ES-I3 (cell line): ENCODE results near the gene XRCC3.

Source experiments
- H3K36me3 ChIP-seq: 2 replicates; pipeline ENCODE4 v1.6.1; 2013; ENCODE audit warnings: mild to moderate bottlenecking, low read length, control low read depth, moderate library complexity; ENCODE audit not compliant: insufficient read depth
- H3K4me1 ChIP-seq: 2 replicates; pipeline ENCODE4 v1.6.1; 2013; ENCODE audit warnings: mild to moderate bottlenecking, control low read depth, low read length; ENCODE audit not compliant: insufficient read depth
- H3K9ac ChIP-seq: 2 replicates; pipeline ENCODE4 v1.6.1; 2013; ENCODE audit warnings: low read depth, mild to moderate bottlenecking, low read length, moderate library complexity
- H3K9me3 ChIP-seq: 2 replicates; pipeline ENCODE4 v1.6.1; 2013; ENCODE audit warnings: mild to moderate bottlenecking, low read length, moderate library complexity; ENCODE audit not compliant: control insufficient read depth, insufficient read depth

Gene XRCC3

GRCh38 chr14:103710771-103711377 lies 4.4 kb downstream of the XRCC3 start:
- Histone ChIP-seq H3K9me3 (no peaks in the 10 kb centered on the region), H3K4me1 (peaks cover 9% of the 10 kb centered on the region; the same call in 1 of the 2 replicates), H3K9ac (no peak overlapping the region), H3K36me3 (peaks cover 7% of the 10 kb centered on the region; the same call in 1 of the 2 replicates)

GRCh38 chr14:103709814-103710213 lies 5.4 kb downstream of the XRCC3 start:
- peaks cover 8% of the 10 kb centered on the region; the same call in 1 of the 2 replicates for H3K36me3 ChIP-seq
- H3K4me1 ChIP-seq: peaks cover 9% of the 10 kb centered on the region; the same call in 1 of the 2 replicates
- H3K9ac ChIP-seq: no peak overlapping the region
- H3K9me3 ChIP-seq: no peaks in the 10 kb centered on the region

- H3K4me1 ChIP-seq: peaks cover 9% of the 10 kb centered on the region; the same call in 1 of the 2 replicates
- peaks cover 8% of the 10 kb centered on the region; the same call in 1 of the 2 replicates for H3K36me3 ChIP-seq
- H3K9me3 ChIP-seq: no peaks in the 10 kb centered on the region
- no peak overlapping the region for H3K9ac ChIP-seq
Measured at GRCh38 chr14:103708750-103709187, 6.5 kb downstream of the XRCC3 start.

GRCh38 chr14:103707329-103708263 lies 7.7 kb downstream of the XRCC3 start:
- H3K36me3 ChIP-seq: peaks cover 8% of the 10 kb centered on the region; the same call in 1 of the 2 replicates
- H3K4me1 ChIP-seq: peaks cover 9% of the 10 kb centered on the region; the same call in 1 of the 2 replicates

GRCh38 chr14:103706551-103707328 lies 8.5 kb downstream of the XRCC3 start:
- H3K4me1 ChIP-seq: peaks cover 9% of the 10 kb centered on the region; the same call in 1 of the 2 replicates
- H3K9me3 ChIP-seq: no peaks in the 10 kb centered on the region
- H3K36me3 ChIP-seq: peaks cover 8% of the 10 kb centered on the region; the same call in 1 of the 2 replicates
- no peak overlapping the region for H3K9ac ChIP-seq

More at GRCh38 chr14:103707329-103708263, 7.7 kb downstream of the XRCC3 start:
- Histone ChIP-seq H3K9ac (no peak overlapping the region), H3K9me3 (no peaks in the 10 kb centered on the region)

GRCh38 chr14:103705504-103706284 lies 9.6 kb downstream of the XRCC3 start:
- peaks cover 8% of the 10 kb centered on the region; the same call in 1 of the 2 replicates for H3K36me3 ChIP-seq

GRCh38 chr14:103705118-103705503 lies 10.1 kb downstream of the XRCC3 start:
- Histone ChIP-seq H3K9ac (no peak overlapping the region), H3K36me3 (peaks cover 8% of the 10 kb centered on the region; the same call in 1 of the 2 replicates), H3K9me3 (no peaks in the 10 kb centered on the region), H3K4me1 (no peaks in the 10 kb centered on the region)

More at GRCh38 chr14:103705504-103706284, 9.6 kb downstream of the XRCC3 start:
- no peaks in the 10 kb centered on the region for H3K9me3 ChIP-seq
- no peak overlapping the region for H3K9ac ChIP-seq
- 0 out of 2 replicates have a peak, but pooled peaks cover 2% of the 10 kb centered on the region for H3K4me1 ChIP-seq

- no peaks in the 10 kb centered on the region for H3K9me3 ChIP-seq
- peaks cover 8% of the 10 kb centered on the region; the same call in 1 of the 2 replicates for H3K36me3 ChIP-seq
- H3K4me1 ChIP-seq: no peaks in the 10 kb centered on the region
- H3K9ac ChIP-seq: no peak overlapping the region
Measured at GRCh38 chr14:103704708-103705107, 10.5 kb downstream of the XRCC3 start.

GRCh38 chr14:103703433-103704385 lies 11.5 kb downstream of the XRCC3 start:
- H3K36me3 ChIP-seq: peaks cover 8% of the 10 kb centered on the region; the same call in 1 of the 2 replicates
- no peak overlapping the region for H3K9ac ChIP-seq
- H3K4me1 ChIP-seq: no peaks in the 10 kb centered on the region
- no peaks in the 10 kb centered on the region for H3K9me3 ChIP-seq

- no peaks in the 10 kb centered on the region for H3K9me3 ChIP-seq
- H3K36me3 ChIP-seq: peaks cover 10% of the 10 kb centered on the region; the same call in 1 of the 2 replicates
- no peak overlapping the region for H3K9ac ChIP-seq
- H3K4me1 ChIP-seq: no peaks in the 10 kb centered on the region
Measured at GRCh38 chr14:103702497-103703432, 12.5 kb downstream of the XRCC3 start.

GRCh38 chr14:103702095-103702494 lies 13.2 kb downstream of the XRCC3 start:
- Histone ChIP-seq H3K9ac (no peak overlapping the region), H3K36me3 (peaks cover 10% of the 10 kb centered on the region; the same call in 1 of the 2 replicates), H3K9me3 (no peaks in the 10 kb centered on the region), H3K4me1 (peaks cover 3% of the 10 kb centered on the region; the same call in 1 of the 2 replicates)
